ENCODE data around the gene TBC1D10A.

The TBC1D10A gene

DNA sequence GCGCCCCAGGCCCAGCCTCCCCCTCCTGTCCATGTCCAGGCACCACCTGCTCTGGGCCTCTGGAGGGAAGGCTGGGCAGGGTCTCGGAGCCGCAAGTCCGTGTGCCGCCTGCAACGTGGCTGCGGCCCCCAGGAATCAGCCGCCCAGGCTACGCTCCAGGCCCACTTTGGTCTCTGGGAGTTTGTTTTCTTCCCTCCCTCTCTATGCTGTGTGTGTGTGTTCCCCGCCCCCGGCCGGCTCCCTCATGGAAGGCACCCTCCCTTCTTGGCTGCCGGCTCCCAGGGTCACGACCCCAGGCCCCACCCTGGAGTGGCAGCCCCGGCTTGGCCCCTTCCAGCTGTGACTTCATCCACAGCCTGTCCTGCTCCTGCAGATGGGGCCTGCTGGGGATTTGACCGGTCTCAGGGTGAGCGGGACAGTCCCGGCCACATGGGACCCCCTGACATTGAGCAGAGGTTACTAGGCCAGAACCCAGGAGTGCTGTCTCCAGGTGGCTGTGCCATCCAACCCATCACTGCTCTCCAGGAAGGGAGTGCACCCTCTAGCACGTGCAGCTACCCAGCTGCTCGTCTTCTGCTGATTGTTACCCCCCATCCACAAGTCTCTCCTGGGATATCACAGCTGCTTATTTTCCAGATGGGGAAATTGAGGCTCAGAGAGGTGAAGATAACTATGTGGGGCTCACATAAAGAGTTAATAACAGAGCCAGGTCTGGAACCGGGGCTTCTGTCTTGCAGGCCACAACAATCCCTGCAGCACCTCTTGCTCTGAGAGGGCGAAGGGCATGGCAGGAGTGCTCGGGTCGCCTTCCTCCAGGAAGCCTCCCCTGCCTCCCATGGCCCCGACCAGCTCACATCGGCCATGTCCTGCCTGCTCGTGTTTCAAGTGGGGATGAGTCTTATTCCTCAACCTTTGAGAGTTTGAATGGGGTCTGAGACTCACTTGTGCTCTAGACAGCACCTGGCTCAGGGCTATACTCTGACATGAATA lies 77.4 kb downstream of the TBC1D10A start:
- no peak overlapping the region for H3K4me3 ChIP-seq (ENCODE audit: low read length)
- no peak for DNase-seq (ENCODE audit: low read depth)
- TF ChIP-seq, protein P1, sequence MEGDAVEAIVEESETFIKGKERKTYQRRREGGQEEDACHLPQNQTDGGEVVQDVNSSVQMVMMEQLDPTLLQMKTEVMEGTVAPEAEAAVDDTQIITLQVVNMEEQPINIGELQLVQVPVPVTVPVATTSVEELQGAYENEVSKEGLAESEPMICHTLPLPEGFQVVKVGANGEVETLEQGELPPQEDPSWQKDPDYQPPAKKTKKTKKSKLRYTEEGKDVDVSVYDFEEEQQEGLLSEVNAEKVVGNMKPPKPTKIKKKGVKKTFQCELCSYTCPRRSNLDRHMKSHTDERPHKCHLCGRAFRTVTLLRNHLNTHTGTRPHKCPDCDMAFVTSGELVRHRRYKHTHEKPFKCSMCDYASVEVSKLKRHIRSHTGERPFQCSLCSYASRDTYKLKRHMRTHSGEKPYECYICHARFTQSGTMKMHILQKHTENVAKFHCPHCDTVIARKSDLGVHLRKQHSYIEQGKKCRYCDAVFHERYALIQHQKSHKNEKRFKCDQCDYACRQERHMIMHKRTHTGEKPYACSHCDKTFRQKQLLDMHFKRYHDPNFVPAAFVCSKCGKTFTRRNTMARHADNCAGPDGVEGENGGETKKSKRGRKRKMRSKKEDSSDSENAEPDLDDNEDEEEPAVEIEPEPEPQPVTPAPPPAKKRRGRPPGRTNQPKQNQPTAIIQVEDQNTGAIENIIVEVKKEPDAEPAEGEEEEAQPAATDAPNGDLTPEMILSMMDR (conservative IDR thresholded peaks at IDR 0.05; ENCODE audit: low read depth, low read length): no peak

DNA sequence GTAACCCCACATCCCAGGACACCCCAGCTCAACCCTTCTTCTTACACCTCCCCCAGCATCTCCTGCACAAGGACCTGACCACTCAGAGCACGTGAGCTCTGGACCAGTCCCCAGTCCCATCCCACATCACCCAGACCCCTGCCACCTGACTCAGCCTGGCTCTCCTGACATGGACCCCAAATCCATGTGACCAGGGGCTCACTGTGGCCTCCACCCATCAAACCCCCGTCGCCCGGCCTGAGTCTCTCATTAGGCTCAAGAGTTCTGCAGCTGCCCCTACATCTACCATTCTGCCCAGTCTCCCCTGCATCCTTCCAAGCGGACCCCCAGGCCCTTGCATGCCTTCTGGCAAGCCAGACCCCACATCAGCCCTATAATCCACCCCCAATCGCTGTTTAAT lies 78.3 kb downstream of the TBC1D10A start:
- no peak for DNase-seq (ENCODE audit: low read depth)
- TF ChIP-seq, protein P1 (conservative IDR thresholded peaks at IDR 0.05; ENCODE audit: low read depth, low read length): no peak
- H3K4me3 ChIP-seq (ENCODE audit: low read length): no peak overlapping the region

- no peak for DNase-seq (ENCODE audit: low read depth)
- TF ChIP-seq, protein P1 (conservative IDR thresholded peaks at IDR 0.05; ENCODE audit: low read depth, low read length): no peak
- no peak overlapping the region for H3K4me3 ChIP-seq (ENCODE audit: low read length)
Measured at GRCh38 chr22:30247974-30248373, 78.8 kb downstream of the TBC1D10A start.

DNA sequence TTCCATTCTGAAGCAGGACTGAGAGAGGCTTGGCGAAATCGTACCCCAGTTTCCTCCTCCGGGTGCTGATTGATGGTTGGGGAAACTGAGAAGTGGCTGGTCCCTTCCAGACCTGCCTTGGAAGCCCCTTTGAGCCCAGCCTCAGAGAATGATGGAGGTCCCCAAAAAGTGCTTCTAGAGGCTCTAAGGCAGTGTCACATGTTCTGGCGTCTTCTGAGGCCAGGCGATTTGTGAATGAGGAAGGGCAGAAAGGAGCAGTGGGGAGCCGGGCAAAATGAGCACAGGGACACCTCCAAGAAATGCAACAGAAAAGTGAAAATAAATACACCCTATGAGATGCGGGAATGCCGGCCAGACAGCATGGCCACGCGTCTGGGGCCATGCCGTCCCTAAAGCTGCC lies 79.2 kb downstream of the TBC1D10A start:
- H3K4me3 ChIP-seq (ENCODE audit: low read length): peak overlapping the region; percentile 75
- DNase-seq (ENCODE audit: low read depth): no peak
- TF ChIP-seq, protein P1 (conservative IDR thresholded peaks at IDR 0.05; ENCODE audit: low read depth, low read length): no peak

DNA sequence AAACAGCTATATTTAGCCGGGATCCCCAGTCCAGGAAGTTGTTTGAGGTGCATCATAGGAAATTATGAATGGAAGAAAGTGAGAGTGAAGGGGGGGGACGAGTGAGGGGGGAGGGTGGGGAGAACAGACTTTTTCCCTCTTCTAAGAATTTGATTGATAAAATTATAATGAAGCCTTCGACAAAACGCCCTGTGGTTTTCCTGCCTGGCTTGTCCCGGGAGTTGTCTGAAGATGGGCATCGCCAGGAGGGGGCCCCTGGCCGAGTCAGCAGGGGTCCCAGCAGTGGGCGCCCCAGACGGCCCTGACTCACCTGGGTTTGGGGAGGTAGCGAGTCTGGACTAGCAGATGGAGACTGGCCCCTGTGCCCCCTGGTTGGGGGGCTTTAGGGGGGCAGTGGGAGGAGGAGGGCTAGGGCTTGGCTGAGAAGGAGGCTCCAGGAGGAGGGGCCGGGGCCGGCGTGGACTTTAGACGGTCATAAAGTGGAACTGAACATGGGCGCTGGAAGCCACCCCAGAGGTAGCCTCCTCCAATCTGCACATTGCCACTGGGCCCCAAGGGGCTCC lies 79.8 kb downstream of the TBC1D10A start:
- DNase-seq (ENCODE audit: low read depth): no peak
- TF ChIP-seq, protein P1 (conservative IDR thresholded peaks at IDR 0.05; ENCODE audit: low read depth, low read length): peak; percentile 9
- peak overlapping the region; percentile 75 for H3K4me3 ChIP-seq (ENCODE audit: low read length)

DNA sequence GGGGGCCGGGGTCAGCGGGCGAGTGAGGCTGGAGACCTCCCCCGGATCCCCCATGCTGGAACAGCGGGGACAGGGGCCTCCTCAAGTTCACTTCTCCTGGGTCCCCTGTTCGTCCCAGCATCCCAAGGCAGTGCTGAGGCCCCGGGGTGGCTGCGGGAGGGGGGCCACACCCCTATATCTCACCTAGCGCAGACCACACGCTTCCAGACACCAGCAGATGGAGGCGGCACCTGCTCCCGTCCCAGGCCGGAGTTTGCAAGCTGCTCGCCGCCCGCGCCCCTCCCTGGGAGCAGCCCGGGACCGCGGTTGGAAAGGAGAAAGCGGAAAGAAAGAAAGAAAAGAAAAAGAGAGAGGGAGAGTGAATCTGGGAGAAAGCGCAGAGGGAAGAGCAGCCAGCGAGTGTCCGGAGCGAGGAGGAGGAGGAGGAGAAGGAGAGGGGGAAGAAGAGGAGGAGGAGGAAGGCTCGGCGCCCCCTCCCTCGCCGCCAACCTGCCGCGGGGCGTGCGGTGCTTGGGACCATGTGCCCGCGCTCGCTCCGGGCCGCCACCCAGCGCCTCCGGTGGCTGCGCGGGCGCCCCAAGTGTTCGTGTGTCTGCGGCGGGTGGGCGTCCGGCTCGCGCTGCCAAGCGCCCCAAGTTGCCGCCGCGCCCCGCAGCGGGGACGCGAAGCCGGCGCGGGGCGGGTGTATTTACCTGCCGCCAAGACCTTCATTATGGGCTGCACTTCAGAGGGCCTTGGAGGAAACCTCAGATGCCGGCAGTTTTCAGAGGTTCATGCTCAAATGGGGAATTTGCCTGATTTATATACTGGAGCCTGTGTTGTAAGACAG lies 80.5 kb downstream of the TBC1D10A start, which contains the start of gene LIF:
LIF (minus strand) TSS at position 775 of the 829 bp plus-strand sequence; CDS start at position 711, 64 bp downstream.
- peak within 1 kb of the TSS; percentile 75 for H3K4me3 ChIP-seq (ENCODE audit: low read length)
- TF ChIP-seq, protein P1 (conservative IDR thresholded peaks at IDR 0.05; ENCODE audit: low read depth, low read length): no peak
- no peak for DNase-seq (ENCODE audit: low read depth)

All from retinal pigment epithelial cell (primary cell).